GM12865 (cell line): ENCODE results near the gene ATP11B.

Experiments used
- DNase-seq: peaks from one replicate; pipeline ENCODE4 v3.0.0; 2010; ENCODE audit warnings: low read depth
- H3K4me3 ChIP-seq: 2 replicates; pipeline ENCODE4 v1.5.1; 2011; ENCODE audit warnings: mild to moderate bottlenecking, low read depth, low read length, control low read depth
- CTCF ChIP-seq: IDR thresholded peaks from 2 replicates; pipeline ENCODE4 v1.5.1; 2011; ENCODE audit warnings: low read length, control low read depth, low read depth, inconsistent platforms; ENCODE audit not compliant: insufficient read depth; ENCODE audit errors: missing control alignments

Gene ATP11B

GRCh38 chr3:182908471-182908870 lies 115.2 kb downstream of the ATP11B start:
- H3K4me3 ChIP-seq = no peak overlapping the region
- TF ChIP-seq CTCF = no peak
- no peak for DNase-seq

GRCh38 chr3:182909318-182910040 lies 116.2 kb downstream of the ATP11B start:
- peak; percentile 35 for TF ChIP-seq CTCF
- H3K4me3 ChIP-seq = no peak overlapping the region
- no peak for DNase-seq

- no peak for DNase-seq
- H3K4me3 ChIP-seq = no peak overlapping the region
- TF ChIP-seq CTCF = no peak
Measured at GRCh38 chr3:182910936-182911781, 117.9 kb downstream of the ATP11B start.

- no peak for TF ChIP-seq CTCF
- DNase-seq = no peak
- no peak overlapping the region for H3K4me3 ChIP-seq
Measured at GRCh38 chr3:182911782-182912111, 118.4 kb downstream of the ATP11B start.

- no peak for TF ChIP-seq CTCF
- H3K4me3 ChIP-seq = no peak overlapping the region
- no peak for DNase-seq
Measured at GRCh38 chr3:182912474-182912873, 119.2 kb downstream of the ATP11B start.

- DNase-seq = peak; percentile 80
- no peak for TF ChIP-seq CTCF
- no peak overlapping the region for H3K4me3 ChIP-seq
Measured at GRCh38 chr3:182913889-182914288, 120.6 kb downstream of the ATP11B start.
